ENCODE data around the gene PRDX3.

- TF ChIP-seq POLR2A (IDR thresholded peaks at IDR 0.05), result no peak
- TF ChIP-seq, protein P1, sequence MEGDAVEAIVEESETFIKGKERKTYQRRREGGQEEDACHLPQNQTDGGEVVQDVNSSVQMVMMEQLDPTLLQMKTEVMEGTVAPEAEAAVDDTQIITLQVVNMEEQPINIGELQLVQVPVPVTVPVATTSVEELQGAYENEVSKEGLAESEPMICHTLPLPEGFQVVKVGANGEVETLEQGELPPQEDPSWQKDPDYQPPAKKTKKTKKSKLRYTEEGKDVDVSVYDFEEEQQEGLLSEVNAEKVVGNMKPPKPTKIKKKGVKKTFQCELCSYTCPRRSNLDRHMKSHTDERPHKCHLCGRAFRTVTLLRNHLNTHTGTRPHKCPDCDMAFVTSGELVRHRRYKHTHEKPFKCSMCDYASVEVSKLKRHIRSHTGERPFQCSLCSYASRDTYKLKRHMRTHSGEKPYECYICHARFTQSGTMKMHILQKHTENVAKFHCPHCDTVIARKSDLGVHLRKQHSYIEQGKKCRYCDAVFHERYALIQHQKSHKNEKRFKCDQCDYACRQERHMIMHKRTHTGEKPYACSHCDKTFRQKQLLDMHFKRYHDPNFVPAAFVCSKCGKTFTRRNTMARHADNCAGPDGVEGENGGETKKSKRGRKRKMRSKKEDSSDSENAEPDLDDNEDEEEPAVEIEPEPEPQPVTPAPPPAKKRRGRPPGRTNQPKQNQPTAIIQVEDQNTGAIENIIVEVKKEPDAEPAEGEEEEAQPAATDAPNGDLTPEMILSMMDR (IDR thresholded peaks at IDR 0.05), result no peak
Measured at GRCh38 chr10:119176166-119176565, 2.4 kb downstream of the PRDX3 start.

Data from right lobe of liver (tissue), 4 donors.